Activated T-cell treated with anti-CD3 and anti-CD28 coated beads, Interleukin-2, amount 50 U/mL, for 1 hour (primary cell): Measurements from ENCODE around the gene ART4.
A peak's percentile ranks its signal among the peaks of the same experiment; 100 is the strongest.

Experiments used
- DNase-seq: peaks from one replicate; pipeline ENCODE4 v3.0.0-alpha.2; 2020

ART4 gene

DNA sequence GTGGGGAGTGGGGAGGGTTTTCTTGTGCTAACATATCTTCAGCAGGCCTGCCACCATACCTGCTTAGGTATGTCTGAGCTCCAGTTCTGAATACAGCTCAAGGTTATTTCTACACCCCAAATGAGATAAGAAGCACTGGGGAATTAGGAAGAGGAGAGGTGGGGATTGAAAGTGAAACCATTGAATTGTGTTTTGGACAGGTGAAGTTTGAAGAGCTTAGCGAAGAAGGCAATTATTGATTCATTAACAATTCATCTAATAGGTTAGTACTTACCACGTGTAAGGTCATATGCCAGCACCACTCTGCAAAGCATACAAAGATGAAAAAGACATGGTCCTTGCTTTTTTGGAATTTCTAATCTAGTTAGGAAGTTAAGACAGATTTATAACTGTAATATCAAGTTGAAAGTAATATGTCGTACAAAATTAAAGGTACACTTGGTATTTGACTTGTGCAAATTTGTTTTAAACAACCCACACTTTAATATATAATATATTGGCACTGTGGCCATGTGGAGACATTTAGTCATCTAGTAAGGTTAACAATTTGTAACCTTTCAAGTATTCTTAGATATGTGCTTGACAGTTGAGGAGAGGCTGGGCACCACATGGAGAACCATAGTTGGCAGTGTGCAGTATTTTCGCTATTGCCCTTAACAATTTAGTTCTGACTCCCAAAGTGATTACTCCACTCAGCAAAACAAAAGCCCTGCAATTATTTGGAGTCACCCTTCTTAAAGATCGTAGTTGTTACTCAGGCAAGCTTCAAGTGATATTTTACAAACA, 33.0 kb downstream of the ART4 start:
- no peak for DNase-seq

DNA sequence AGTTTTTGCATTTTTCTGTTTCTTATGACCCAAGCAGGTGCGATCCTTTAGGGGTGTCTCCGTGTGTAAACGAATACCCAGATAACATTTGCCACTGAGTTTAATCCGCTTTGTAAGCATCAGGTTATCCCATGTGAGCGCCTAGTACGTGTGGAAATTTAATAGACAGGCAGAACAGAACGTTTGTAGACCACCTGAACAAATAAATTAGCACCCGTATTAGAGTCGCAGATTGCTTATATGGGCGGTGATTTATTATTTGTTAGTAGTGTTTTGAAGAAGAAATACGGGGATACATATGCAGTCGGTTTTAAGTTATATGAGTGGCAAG, 39.5 kb downstream of the ART4 start:
- DNase-seq = no peak

DNA sequence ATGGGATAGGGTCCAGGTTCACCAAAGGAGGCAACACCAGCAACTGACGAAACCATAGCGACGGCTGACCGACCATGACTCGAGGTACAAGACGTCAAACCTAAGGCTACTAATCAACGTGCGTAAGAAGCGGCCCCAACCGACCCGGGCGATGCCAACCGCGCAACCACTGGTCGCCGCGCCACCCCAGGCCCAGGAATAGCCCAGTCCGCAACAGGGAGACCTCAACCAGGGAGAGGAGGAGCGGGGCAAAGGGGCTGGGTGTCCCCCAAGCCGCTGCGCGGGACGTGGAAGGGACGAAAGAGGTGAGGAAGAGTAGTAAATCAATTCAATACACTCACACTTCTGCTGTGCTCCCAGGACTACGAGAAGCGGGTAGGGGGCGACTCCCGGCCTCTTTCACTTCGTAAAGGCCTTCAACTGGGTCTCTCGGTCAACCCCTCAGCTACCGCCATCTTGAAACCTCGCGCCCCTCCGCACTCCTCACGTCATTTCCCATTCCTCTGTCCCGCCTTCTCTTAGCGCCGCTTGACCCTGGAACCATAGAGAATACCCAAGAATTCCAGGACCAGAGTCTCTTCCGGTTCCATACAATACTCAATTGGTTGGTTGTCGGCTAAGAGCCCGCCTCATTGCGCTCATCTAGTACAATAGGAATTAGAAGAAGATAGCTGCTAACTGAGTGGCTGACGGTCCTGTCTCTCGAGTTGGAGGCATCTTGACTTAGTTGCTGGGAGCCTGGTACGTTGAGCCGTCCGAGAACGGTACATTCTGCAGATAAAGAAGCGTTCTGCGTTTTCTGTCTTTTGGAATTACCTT, 40.1 kb downstream of the ART4 start, which contains the start of the genes C12orf60 and WBP11:
Gene C12orf60 (plus strand): TSS at position 660 of the 819 bp plus-strand sequence. CDS start 19,266 bp downstream, outside the sequence.
Gene WBP11 (minus strand): TSS at position 468 of the 819 bp plus-strand sequence. CDS start 2,095 bp downstream, outside the sequence.
- peak; percentile 79 for DNase-seq

DNA sequence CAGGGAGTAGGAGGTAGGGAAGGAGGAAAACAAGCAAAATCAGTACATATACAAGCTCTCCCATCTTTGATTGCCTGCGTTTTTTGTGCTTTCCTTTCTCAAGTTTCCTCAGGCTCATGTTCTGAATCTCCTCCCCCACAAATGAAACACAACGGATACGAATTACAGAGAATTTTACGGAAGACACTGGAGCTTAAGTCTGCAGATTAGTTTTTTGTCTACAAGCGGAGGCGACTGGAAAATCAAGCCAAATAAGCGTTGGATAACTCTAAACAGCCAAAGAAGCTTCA, 40.7 kb downstream of the ART4 start:
- no peak for DNase-seq

DNA sequence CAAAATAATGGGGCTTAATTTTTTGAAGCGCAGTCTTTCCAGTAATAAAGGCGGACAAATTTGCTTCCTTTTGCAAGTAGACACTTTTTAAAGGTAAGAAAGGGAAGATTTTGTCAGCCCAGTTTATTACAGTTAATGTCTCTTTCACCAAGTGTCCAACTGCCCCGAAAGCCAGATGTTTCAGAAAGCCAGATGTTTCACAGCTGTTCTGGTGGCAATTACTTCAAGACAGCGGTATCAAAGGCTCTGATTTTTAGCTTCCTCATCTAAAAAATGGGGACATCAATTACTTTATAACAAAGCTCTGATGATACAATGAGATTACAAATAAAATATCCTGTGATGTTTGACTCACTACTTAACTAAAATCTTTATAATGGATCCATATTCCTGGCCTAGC, 41.1 kb downstream of the ART4 start:
- no peak for DNase-seq

DNA sequence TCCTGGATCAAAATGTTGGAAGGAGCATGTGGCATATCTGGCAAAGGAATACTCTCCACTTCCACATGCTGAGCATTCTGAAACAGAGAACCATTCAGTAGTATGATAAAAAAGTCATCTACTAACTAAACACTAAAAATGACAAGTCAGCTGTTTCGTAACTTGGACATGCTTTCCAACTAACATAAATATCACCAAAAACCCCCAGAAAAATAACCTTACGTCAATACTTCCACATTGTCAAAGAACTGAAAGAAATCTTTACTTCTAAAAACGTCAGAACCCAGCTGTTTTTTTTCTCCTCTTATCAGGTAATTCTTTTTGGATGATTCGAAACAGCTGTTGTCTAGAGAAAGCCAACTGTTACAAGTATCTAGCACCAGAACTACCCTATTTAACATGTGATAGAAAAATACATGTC, 48.3 kb downstream of the ART4 start:
- no peak for DNase-seq

DNA sequence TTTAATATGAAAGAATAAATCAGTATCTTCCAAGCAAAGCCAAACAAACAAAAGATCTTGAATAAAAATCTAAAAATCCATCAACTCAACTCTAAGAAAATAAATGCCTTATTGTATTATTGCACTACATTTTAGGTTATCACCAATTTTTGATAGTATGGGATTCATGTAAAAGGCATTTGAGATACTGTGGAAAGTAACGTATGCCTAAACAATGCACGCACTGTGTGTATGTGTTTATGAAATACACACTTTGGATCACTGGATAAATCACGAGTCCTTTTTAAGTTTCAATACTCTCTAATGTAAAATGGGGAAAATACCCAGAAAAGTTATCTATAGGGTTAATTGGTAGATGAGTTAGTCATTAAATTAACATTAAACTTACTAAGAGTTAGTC, 57.8 kb downstream of the ART4 start:
- no peak for DNase-seq

DNA sequence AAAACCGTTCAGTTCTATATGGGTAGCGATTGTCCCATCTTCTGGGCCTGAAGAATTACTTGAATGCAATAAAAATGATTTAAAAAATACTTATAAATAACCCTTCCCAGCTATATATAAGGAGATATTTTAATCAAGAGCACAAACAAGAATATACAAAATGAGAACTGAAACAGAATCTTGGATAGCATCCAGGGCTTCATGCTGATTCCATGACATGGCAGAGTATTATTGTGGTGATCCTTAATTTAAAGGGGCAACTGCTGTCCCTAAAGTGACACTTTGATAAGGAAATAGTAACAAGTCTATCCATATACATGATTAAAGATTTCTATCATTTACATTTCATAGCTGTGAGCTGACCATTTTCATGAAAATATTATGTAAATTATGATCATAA, 58.9 kb downstream of the ART4 start:
- no peak for DNase-seq

DNA sequence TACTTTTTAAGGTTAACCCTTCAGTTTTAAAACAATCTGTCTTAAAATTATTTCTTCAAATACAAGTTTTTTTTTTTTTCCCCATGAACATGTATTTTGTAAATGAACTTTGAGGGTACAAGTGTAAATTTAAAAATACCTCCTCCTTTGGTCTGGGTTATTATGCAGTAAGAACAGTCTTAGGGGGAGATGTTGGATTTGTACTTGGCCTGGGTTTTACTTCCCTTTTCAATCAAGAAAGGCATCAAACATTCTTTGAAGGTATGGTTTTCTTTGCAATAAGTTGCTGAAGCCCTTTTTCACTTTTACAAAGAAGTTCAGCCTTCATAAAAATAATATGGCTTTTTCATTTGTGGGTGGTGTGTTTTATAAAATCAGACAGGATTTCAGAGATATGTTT, 60.6 kb downstream of the ART4 start:
- DNase-seq = no peak

DNA sequence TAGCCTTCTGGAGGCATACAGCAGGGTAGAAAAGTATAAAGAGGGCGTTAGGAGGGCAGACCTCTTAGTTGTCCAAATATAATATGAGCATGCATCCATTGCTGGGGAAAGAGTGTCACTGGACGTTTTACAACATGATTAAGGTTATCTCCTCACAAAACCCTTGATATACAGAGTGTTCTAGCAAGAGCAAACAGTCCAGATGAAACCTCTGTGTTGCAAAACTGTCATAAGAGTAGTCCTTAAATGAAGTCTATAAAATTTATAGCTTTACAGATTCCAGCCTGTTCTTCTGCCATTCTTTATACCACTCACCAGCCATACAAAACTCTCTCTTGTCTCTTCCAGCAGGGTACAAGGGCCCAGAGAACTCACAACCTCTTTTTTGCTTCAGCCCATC, 61.8 kb downstream of the ART4 start:
- no peak for DNase-seq

DNA sequence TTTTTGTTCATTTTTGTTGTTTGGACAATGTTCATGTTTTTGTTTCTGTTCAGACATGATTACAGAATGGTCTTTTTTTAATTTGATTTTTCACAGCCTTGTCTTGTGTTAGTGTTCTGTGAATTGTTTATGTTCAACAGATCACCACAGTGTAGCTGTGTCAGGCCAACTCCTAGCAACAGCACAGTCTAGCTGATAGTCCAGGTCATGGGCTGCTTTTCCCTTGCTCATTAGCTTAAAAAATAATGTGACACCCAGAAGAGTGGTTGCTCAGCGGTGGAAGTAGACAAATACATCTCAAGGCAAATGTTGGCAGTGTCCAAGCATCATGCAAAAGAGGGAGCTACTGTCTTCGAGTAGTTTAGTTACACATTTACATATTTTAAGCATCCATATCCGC, 62.5 kb downstream of the ART4 start:
- DNase-seq = no peak

DNA sequence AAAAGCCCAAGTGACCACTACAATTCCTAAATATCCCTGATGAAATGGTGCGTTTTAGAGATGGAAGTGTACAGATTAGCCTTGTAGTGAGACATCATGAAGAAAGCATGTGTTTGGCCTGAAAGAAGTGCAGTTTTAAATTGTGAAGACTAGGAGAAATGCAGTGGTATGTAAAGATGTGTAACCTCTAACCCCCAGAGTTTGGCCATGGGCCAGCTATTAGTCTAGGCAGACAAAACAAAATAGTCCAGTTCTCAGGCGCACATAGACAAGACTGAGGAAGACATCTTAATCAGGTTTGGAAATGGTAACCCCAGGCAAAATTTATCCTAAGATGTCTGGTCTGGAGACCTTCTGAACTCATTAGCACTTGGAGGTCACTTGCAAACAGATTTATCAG, 63.5 kb downstream of the ART4 start:
- DNase-seq = no peak

DNA sequence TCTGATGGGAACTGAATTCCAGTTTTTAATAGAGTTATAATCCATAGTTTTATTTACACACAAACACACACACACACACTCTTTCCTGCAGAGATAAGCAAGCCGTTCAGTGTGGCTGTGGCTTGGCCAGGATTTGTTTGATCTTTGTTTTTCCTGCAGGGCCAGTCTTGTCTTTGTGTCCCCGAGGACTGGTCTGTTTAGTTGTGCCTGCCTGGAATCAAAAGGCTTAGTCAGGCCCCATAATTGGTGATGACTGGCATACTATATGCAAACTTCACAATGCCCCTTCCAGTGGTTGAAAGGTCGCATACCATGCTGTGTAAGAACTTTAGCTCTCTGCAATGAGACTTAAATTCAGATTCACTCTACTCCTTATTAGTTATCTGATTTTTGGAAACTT, 66.1 kb downstream of the ART4 start:
- DNase-seq = no peak

DNA sequence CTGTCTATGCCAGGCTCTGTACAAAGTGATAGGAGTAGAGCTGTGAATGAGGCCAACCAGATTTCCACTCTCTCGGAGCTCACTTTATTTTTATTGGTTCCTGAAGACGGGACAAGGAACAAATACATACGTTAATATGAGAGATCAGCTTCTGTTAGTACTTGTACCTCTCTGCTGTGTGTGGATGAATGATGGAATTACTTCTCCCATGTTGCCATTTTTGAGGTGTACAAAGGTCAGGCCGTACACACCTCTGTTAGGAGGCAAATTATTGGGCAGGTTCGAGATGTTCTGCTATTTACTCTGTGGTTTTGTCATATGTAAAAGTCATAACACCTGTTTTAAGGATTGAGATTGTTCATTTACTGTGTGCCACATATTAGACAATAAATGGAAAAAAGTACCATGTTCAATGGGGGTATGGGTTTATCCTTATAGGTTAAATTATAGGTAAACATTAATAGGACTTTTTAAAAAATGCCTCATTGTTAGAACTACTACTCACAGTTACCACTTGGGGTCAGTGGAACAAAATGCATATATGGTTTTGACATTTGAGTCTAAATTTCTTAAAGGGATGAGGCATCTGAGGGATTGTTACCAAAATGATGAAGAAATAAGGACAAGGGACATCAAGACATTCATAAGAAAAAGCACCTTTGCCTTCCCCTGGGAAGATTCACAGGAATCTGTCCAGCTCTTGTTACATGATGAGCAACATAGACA, 66.9 kb downstream of the ART4 start:
- DNase-seq = no peak

DNA sequence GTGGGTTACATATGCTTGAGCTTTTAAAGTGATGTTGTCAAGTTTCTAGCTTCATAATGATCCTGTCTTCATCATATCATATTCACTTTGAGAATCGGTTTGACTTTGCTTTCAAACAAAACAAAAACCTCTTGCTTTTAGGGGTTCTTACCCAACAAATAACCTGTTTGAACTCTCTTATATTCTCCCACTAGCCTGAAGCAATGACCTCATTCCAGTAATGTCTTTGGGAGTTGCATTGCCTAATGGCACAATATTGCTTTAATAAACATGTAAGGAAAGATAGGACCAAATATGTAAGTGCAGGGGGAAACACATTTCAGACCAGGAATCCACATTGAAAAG, 67.7 kb downstream of the ART4 start:
- DNase-seq = no peak
